ENCODE measurements around the gene CLPTM1L.

DNA sequence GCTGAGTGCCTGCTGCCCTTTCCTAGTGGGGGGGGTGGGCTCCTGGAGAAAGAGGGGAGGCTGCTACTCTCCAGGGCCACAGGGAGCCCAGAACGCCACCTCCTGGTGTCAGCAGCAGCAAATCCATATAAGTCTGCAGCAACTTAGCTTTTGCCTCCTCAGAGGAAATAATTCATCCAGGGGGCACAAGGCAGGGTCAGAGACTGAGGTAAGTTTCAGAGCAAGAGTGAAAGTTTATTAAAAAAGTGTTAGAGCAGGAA, 4.0 kb upstream of the CLPTM1L start:
- TF ChIP-seq, protein P1, sequence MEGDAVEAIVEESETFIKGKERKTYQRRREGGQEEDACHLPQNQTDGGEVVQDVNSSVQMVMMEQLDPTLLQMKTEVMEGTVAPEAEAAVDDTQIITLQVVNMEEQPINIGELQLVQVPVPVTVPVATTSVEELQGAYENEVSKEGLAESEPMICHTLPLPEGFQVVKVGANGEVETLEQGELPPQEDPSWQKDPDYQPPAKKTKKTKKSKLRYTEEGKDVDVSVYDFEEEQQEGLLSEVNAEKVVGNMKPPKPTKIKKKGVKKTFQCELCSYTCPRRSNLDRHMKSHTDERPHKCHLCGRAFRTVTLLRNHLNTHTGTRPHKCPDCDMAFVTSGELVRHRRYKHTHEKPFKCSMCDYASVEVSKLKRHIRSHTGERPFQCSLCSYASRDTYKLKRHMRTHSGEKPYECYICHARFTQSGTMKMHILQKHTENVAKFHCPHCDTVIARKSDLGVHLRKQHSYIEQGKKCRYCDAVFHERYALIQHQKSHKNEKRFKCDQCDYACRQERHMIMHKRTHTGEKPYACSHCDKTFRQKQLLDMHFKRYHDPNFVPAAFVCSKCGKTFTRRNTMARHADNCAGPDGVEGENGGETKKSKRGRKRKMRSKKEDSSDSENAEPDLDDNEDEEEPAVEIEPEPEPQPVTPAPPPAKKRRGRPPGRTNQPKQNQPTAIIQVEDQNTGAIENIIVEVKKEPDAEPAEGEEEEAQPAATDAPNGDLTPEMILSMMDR (IDR thresholded peaks at IDR 0.05), result no peak
- no peak for TF ChIP-seq POLR2A (IDR thresholded peaks at IDR 0.05)
